ENCODE results near the gene POU6F2.
A peak's percentile ranks its signal among the peaks of the same experiment; 100 is the strongest.

POU6F2 gene

GRCh38 chr7:39461263-39461820, 483.6 kb downstream of the POU6F2 start:
- no peak for DNase-seq

GRCh38 chr7:39463252-39463651, 485.5 kb downstream of the POU6F2 start:
- no peak for DNase-seq

- no peak for DNase-seq
These were observed 486.8 kb downstream of the POU6F2 start for GRCh38 chr7:39464350-39465054.

- peak; percentile 27 for DNase-seq
These were observed 487.6 kb downstream of the POU6F2 start for GRCh38 chr7:39465055-39465929.

- DNase-seq = no peak
These were observed 490.6 kb downstream of the POU6F2 start for GRCh38 chr7:39468261-39468660.

- no peak for DNase-seq
These were observed 491.2 kb downstream of the POU6F2 start for GRCh38 chr7:39468808-39469374.

GRCh38 chr7:39480901-39481300, 503.2 kb downstream of the POU6F2 start:
- no peak for DNase-seq

GRCh38 chr7:39488467-39489393, 511.0 kb downstream of the POU6F2 start:
- no peak for DNase-seq

GRCh38 chr7:39490296-39490695, 512.6 kb downstream of the POU6F2 start:
- no peak for DNase-seq

- no peak for DNase-seq
These were observed 516.2 kb downstream of the POU6F2 start for GRCh38 chr7:39493934-39494333.

GRCh38 chr7:39501358-39501757, 523.6 kb downstream of the POU6F2 start:
- DNase-seq = no peak

- no peak for DNase-seq
These were observed 527.3 kb downstream of the POU6F2 start for GRCh38 chr7:39504963-39505362.

GRCh38 chr7:39507866-39508551, 530.3 kb downstream of the POU6F2 start:
- no peak for DNase-seq

GRCh38 chr7:39509436-39509835, 531.7 kb downstream of the POU6F2 start:
- no peak for DNase-seq

- DNase-seq = no peak
These were observed 532.2 kb downstream of the POU6F2 start for GRCh38 chr7:39509912-39510311.

GRCh38 chr7:39510864-39511354, 533.2 kb downstream of the POU6F2 start:
- DNase-seq = no peak

- no peak for DNase-seq
These were observed 538.0 kb downstream of the POU6F2 start for GRCh38 chr7:39515534-39516228.

- no peak for DNase-seq
These were observed 538.8 kb downstream of the POU6F2 start for GRCh38 chr7:39516498-39516897.

GRCh38 chr7:39517240-39517639, 539.5 kb downstream of the POU6F2 start:
- DNase-seq = no peak
